ENCODE measurements around the gene ELAVL1.
"Not testable (repeated sequence)": the region's sequence is repeated elsewhere in the genome, so short reads cannot be mapped to it uniquely, and the experiment has no call there.

ELAVL1 gene

DNA sequence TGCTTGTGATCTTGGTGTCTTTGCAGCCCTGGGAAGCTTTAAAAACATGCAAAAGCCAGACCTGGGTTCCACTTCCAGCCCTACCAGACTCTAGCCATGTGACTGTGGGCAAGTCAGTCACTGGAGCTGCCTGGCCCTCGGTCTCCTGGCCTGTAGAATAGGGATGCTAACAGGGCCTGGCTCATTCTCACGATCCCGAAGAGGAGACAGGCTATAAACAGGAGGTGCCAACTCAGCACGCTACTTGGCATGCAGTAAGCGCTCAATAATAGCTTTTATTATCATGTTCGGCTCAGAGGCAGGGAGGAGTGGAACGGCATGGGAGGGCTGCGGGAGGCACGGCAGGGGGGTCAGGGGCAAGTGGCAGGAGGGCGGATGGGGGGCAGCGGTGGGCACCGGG, 81.2 kb downstream of the ELAVL1 start:
- DNase-seq (ENCODE audit: low read depth in 2 of 2): no peak

DNA sequence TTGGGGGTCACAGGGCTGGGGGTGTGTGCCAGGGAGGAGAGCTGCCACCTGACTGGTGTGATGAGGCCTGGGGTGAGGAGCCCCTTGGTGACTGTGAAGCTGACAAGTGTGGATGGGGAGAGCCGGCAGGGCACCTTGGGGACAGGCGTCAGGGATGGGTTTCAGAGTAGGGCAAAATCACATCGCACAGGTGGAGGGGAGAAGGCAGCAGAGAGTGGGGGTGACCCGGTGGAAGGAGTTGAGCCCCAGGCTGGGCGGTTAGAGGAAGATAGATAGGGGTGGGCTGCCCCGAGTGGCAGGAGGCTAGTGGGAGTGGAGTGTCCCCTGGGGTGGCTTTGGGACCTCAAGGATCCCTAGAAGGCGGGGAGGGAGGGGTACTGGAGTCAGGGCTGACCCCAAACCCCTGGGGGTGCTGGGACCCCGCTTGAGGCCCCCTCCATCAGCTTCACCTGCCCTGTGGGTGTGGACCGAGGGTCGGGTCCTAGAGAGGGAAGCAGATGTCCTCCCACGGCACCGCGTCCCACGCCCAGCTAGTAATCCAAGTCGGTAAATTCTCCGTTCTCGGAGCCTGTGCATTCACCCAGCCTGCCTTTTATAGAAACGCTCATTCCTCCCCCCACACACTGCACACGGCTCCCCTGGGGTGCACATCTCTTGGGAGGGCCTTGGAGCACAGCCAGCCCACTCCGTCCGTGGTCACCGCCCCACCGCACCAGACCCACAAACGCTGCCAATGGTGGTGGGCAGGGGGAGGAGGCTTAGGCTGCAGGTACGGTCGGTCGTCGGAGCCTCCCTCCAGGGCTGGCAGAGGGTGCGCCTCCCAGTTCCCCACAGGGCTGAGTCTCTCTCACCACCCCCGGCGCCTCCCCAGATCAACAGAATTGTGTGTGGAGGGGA, 81.9 kb downstream of the ELAVL1 start:
- no peak for DNase-seq (ENCODE audit: low read depth in 2 of 2)

DNA sequence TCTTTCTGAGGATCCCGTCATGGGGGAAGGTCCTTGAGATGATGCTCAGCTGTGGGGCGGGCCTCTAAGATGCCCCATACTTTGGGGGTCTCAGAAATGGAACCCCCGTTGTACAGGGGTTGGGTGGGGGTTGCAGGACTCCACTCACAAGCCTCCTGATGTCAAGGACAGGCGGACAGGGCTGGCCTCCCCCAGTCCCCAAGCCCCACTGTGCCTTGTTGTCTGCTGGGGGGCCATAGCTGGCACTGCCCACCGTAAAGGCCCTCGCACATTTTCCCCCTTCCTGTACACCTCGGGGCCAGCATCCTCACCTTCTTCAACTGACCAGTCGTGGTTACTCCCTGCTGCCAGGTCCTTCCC, 82.6 kb downstream of the ELAVL1 start:
- DNase-seq (ENCODE audit: low read depth in 2 of 2): no peak

DNA sequence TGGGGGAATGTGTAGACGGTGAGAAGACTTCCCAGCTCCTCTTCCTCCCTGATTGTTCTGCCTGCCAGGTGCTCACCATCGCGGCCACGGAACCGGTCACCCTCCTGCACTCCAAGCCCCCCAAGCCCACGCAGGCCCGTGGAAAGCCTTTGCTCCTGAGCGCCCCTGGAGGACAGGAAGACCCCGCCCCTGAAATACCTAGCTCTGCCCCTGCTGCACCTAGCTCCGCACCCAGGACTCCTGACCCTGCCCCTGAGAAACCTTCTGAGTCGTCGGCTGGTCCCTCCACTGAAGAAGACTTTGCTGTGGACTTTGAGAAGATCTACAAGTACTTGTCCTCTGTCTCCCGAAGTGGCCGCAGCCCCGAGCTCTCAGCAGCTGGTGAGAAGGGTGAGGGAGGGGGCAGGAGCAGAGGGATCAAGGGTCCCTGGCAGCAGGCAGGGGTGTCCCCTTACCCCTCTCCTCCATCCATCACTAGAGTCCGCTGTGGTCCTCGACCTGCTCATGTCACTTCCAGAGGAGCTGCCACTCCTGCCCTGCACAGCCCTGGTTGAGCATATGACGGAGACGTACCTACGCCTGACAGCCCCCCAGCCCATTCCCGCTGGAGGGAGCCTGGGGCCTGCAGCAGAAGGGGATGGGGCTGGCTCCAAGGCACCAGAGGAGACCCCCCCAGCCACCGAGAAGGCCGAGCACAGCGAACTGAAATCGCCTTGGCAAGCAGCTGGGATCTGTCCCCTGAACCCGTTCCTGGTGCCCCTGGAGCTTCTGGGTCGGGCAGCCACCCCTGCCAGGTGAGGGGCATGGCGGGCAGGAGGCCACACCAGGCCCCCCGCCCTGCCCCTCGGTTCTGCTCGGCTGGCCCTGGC, 83.2 kb downstream of the ELAVL1 start:
- no peak for DNase-seq (ENCODE audit: low read depth in 2 of 2)

DNA sequence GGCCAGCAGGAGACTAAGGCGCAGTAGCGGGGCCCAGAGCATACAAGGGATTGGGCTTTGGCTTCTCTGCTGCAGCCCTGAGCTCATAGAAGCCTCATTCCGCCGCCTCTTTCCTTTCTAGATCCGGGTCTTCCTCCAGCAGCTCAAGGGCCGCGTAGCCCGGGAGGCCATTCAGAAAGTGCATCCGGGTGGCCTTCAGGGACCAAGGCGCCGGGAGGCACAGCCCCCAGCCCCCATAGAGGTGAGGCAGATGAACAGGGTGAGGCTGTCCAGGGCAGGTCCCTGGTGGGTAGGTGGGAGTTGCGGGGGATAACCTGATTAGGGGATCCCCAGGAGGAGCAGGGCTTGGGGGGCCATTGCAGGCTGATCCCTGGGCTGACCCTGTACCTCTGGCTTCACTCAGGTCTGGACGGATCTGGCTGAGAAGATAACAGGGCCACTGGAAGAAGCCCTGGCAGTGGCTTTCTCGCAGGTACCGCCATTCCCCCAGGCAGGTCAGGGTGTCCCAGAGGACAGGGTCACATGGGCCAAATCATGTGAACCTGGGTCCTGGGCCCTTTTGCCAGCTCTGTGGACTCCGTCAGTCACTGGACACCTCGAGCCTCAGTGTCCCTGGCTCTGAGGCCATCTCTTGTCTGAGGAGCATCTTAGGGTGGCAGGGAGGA, 84.0 kb downstream of the ELAVL1 start:
- DNase-seq (ENCODE audit: low read depth in 2 of 2): no peak

DNA sequence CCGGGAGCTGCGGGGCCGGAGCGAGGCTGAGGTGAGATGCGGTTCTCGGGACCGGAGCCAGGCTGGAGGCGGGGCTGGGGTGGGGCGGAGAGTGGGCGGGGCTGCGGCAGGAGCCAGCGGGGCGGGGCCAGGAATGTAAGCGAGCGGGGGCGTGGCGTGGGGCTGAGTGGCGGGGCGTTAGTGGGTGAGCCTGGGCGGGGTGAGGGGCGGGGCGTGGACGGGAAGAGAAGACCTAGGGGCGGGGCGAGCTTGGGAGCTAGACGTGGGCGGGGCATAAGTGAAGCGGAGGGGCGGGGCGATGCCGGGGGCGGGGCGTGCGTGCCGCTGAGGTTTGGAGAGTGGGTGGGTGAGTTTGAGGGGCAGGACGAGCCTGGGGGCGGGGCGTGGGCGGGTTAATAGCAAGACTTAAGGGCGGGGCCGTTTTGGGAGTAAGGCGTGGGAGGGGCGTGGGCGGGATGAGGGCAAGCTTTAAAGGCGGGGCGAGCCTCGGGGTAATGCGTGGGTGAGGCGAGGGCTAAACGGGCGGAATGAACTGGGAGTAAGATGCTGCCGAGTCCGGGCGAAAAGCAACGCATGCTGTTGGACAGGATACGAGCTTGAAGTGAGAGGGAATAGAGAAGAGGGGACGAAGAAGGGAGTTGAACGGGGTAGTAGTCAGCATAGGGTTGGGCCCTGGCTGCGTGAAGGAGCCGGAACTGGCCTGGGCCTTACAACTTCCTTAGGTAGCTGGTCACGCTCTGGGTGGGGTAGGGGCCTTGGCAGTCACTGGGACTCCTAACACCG, 84.7 kb downstream of the ELAVL1 start:
- DNase-seq (ENCODE audit: low read depth in 2 of 2): peak; percentile 100

DNA sequence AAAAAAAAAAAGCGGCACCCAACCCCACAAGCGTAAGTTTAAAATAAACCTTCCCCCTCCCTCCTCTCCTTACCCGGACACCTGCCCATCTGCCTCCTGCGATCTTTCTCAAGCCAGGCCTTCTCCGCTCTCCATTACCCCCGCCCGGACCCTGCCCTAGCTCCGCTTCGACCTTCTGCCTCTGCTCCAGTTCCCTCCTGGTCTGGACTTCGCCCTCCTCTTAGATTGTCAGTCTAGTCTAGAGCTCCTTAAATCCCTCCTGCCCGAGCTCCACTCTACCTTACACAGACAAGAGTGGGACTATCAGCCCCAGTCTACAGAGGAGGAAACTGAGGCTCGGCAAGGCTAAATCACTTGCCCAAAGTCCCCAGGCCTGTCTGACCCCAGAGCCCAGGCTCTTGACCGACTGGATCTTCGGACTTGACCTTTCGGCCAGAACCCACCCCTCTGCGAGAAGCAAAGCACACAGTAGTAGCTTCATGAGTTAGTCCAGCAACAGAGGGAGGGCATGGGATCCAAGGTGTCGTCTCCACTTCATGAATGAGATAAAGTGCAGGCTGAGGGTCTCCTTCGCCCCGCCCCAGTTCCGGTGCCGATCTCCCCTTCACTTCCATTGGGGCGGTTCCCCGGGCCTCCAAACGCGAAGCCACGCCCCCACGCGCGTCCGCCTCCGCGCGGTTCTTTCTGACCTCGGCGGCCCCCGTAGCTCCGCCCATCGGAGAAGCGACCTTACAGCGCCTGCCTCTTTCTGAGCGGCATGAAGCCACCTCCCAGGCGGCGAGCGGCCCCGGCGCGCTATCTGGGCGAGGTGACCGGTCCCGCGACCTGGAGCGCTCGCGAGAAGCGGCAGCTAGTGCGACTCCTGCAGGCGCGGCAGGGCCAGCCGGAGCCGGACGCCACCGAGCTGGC, 85.6 kb downstream of the ELAVL1 start, which contains the start of gene SNAPC2:
Gene SNAPC2, plus strand, starts transcription at position 729 of the 909 bp plus-strand sequence. Its CDS starts 29 bp downstream, at position 758.
- peak; percentile 95 to 96 for DNase-seq (ENCODE audit: low read depth in 2 of 2)

DNA sequence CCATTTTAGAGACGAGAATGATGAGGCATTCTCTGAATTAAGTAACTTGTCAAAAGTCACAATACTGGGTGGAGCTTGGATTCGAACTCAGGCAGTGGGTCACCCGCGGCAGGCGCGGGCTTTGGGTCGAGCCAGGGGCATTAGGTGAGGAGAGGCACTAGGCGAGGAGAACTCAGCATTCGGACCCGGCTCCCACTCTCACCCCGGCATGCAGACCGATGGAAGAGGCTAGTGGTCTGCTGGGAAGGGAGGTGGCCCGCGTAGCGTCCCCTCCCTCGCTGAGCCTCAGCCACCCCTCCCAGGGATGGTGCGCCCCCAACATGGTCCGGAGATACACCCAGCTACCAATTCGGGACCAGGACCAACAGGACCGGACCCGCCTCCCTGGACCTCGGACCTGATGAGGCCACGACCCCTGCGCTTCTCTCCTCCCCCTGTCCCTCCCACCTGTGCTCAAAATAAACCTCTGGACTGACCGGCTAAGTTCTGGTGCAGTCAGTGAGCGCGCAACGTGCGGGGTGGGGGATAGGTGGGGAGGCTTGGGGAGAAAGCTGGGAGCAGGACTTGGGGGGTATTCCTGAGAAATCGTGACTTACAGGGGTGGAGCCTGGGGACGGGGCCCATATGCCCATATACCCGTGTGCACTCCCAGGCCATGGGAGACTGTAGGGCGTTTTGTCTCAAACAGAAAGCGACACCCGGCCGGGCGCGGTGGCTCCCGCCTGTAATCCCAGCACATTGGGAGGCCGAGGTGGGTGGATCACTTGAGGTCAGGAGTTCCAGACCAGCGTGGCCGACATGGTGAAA, 86.6 kb downstream of the ELAVL1 start:
- no peak for DNase-seq (ENCODE audit: low read depth in 2 of 2)

DNA sequence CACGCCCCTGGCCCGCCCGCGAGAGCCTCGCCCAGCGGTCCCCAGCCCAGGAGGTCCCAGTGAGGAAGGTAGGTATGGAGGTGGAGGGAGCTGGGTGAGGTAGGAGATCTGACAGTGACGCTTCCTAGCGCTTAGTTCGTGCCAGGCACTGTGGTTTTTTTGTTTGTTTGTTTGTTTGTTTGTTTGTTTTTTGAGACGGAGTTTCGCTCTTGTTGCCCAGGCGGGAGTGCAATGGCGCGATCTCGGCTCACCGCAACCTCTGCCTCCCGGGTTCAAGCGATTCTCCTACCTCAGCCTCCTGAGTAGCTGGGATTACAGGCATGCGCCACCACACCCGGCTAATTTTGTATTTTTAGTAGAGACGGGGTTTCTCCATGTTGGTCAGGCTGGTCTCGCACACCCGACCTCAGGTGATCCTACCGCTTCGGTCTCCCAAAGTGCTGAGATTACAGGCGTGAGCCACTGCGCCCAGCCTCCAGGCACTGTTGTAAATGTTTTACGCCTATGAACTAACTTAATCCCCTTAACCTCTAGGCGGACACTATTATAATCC, 87.3 kb downstream of the ELAVL1 start:
- not testable (repeated sequence) for DNase-seq (ENCODE audit: low read depth in 2 of 2)

DNA sequence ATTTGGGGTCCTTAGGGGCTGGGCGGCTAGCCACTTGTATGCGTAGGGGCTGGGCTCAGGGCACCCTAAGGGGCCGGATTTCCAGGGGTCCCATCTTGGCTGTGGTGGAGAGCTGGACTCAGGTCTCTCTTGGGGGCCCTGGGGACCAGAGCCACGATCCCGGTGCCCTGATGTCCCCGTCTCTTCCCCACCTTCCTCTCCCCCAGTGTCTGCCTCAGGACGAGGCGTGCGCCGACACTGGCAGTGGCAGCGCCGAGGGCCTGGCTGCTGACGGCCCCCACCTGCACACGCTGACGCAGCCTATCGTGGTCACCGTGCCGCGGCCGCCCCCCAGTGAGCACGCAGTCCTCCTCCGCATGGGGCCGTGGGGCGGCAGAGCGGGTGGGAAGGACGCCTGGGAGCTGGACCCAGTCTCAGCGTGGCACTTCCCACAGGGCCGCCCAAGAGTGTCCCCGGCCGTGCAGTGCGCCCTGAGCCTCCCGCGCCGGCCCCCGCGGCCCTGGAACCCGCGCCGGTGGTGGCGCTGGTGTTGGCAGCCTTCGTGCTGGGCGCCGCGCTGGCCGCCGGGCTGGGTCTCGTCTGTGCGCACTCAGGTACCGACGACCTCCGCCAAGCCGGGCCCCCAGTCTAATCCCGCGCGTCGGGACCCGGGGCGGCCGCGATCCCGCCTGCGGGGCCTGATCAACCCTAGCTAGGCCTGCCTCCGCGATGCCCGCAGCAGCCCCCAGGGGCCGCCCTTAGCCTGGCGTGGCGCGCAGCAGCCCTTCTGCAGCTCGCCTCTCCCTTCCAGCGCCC, 88.0 kb downstream of the ELAVL1 start:
- DNase-seq (ENCODE audit: low read depth in 2 of 2): peak in 1 of 2 donors; percentile 55

DNA sequence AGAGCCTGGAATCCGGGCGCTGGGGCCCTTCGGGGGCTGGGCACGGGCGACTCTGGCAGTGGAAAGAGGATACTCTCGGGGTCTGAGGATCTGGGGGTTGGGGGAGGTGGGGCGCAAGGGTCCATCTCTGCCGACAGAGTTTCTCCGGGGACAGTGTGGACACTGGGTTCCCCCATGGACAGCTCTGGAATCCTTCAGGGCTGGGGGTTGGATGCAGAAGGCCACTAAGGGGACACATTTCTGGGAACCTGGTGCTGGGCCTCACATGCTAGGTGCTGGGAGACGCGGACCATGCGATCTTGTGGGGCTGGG, 88.5 kb downstream of the ELAVL1 start:
- DNase-seq (ENCODE audit: low read depth in 2 of 2): no peak

DNA sequence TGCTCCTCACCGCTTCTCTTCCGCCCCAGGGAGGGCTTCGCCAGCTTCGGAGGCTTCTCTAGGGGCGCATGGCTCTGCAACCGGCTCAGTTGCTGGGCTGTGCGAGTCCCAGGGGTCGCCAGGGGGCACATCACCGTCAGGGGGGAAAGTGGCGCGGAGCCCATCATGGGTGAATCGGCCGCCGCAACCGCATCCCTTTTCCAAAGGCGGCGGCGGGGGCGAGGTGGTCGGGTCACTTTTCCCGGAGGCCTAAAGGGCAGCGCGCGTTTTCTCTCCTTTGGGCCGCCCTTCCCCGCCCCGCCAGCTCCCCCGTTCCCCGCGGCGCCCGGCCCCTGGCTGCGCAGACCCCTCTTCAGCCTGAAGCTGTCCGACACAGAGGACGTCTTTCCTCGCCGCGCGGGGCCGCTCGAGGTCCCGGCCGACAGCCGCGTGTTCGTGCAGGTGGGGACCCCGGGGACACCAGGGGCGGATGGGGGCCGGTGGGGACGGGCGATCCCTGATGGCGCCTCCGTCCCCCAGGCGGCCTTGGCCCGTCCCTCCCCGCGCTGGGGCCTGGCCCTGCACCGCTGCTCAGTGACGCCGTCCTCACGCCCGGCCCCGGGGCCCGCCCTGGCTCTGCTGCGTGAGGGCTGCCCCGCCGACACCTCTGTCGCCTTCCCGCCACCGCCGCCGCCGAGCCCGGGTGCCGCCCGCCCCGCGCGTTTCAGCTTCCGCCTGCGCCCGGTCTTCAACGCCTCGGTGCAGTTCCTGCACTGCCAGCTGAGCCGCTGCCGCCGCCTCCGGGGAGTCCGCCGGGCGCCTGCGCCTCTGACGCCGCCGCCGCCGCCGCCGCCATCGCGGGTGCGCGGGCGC, 89.1 kb downstream of the ELAVL1 start:
- peak in 1 of 2 donors; percentile 50 for DNase-seq (ENCODE audit: low read depth in 2 of 2)

DNA sequence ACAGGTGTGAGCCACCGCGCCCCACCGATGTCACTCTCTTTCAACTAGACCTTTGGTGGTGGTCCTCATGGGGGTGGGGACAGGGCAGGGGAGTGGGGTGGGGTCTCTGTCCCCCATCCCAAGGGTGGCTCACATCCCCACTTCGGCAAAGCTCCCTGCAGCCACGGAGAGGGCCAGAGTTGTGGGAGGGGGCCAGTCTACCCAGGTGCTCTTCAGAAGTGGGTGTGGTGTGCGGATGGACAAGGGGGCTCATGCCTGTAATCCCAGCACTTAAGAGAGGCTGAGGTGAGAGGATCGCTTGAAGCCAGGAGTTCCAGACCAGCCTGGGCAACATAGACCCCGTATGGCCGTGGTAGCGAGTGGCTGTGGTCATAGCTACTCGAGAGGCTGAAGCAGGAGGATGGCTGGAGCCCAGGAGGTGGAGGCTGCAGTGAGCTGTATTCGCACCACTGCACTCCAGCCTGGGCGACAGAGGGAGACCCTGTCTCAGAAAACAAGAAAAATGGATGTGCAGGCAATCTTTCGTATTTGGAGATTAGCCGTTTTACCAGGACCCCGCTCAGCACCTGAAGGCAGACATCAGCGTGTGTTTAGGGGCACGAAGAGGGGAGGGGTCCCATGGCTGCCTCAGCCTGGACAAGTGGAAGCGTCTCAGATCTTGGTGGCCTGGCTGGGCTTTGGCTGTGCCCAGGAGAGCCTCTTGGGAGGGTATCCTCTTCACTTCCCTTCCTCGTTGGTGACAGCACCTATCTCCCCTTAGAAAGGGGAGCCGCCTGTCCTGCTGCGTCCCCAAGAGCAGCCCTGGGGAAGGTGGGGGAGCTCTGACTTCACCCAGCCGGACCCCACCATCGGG, 90.0 kb downstream of the ELAVL1 start:
- DNase-seq (ENCODE audit: low read depth in 2 of 2): no peak

DNA sequence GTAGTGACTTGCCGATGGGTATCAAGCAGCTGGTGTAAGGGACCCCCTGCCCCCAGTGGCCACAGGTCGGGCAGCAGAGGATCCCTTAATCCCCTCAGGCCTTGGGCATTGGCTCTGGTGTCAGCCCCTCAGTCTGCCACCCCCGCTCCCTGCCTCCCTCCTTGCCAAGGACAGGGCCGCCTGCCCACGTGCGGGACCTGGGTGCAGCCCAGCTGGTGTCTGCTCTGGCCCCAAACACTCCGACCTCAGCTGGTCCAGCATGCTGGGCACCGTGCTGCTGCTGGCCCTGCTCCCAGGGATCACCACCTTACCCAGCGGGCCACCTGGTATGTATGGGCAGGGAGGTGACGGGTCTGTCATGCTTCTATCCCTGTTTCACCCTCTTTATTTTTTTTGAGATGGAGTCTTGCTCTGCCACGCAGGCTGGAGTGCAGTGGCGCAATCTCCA, 90.8 kb downstream of the ELAVL1 start, which contains the start of gene TGFBR3L:
Gene TGFBR3L, plus strand, starts transcription at position 233 of the 448 bp plus-strand sequence.
- no peak for DNase-seq (ENCODE audit: low read depth in 2 of 2)

DNA sequence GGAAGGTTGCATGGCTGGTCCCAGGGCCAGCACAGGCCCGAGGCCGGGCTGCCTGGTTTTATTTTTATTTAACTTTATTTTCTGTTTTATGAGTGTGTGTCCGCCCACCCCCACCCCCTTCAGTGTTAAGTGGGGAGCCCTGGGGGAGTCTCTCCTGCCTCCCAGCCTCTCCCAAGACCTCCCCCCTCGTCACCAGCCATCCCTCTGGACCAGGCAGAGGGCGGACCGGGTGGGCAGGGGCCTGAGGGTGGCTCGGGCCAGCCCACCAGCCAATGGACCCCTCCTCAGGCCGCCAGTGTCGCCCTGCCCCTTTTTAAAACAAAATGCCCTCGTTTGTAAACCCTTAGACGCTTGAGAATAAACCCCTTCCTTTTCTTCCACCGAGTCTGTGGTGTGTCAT, 91.3 kb downstream of the ELAVL1 start:
- DNase-seq (ENCODE audit: low read depth in 2 of 2): no peak

DNA sequence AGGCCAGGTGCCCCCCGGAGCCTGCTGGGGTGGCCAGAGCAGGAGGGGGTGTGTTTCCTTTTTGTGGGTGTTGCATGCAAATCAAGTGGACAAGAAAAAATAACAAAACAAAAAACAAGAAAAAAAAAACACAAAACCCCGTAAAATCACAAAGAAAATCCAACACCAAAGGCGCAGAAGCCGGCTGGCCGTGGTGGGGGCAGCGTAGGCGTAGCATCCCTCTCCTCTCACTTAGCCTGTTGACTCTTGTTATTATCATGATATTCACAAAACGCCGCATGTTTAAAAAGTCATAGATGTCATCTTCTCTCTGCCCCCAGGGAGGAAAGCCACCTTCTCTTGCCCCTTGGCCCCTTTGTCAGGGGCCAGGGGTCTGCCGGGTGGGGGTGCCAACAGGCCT, 91.8 kb downstream of the ELAVL1 start:
- no peak for DNase-seq (ENCODE audit: low read depth in 2 of 2)

Measured in stimulated activated CD8-positive, alpha-beta memory T cell treated with anti-CD3 and anti-CD28 coated beads, Interleukin-2, amount 100 ng/mL, for 48 hours (primary cell).